Measurements from ENCODE around the gene KRT26. TPM values are rescaled to one million over a fixed set of nuclear protein-coding genes. Genes with fewer than 3 reads are reported as not detected.

KRT26 gene
- polyA plus RNA-seq, 1 donor (not counting 4 experiments of a cell fraction or from before 2014, with no cell fraction given): not detected

- no peak for DNase-seq (ENCODE audit: low read depth, low spot score)
- Histone ChIP-seq H3K9me3 (ENCODE audit: control insufficient read depth, low read depth, low read length) (no peaks in the 10 kb centered on the region), H3K4me3 (ENCODE audit: control insufficient read depth in 2 of 3, extremely low read depth in 1 of 3, insufficient read depth in 2 of 3, low read depth in 1 of 3, low read length in 3 of 3) (no peak overlapping the region), H3K79me2 (ENCODE audit: control insufficient read depth, insufficient read depth, low read length) (no peaks in the 10 kb centered on the region), H2AFZ (ENCODE audit: control insufficient read depth, low read length) (no peak overlapping the region), H4K20me1 (ENCODE audit: control insufficient read depth, extremely low read depth, insufficient read depth, low read length) (no peaks in the 10 kb centered on the region), H3K4me1 (ENCODE audit: control insufficient read depth, extremely low read depth, insufficient read depth, low read length) (no peaks in the 10 kb centered on the region), H3K27me3 (ENCODE audit: control insufficient read depth, extremely low read depth, insufficient read depth, low read length) (peaks cover 12% of the 10 kb centered on the region), H3K27ac (ENCODE audit: control insufficient read depth, insufficient read depth, low read length) (no peak overlapping the region), H3K9me1 (ENCODE audit: control insufficient read depth, extremely low read depth, insufficient read depth, low read length) (no peaks in the 10 kb centered on the region), H3K9ac (ENCODE audit: control insufficient read depth, extremely low read depth, insufficient read depth, low read length) (no peak overlapping the region), H3K36me3 (ENCODE audit: control insufficient read depth in 2 of 2, extremely low read depth in 1 of 2, insufficient read depth in 2 of 2, low read length in 2 of 2) (no peaks in the 10 kb centered on the region), H3K4me2 (ENCODE audit: control insufficient read depth, extremely low read depth, insufficient read depth, low read depth, low read length) (no peak overlapping the region)
- TF ChIP-seq CTCF (optimal IDR thresholded peaks at IDR 0.05 in 1 of 3, IDR thresholded peaks at IDR 0.05 in 1 of 3, conservative IDR thresholded peaks at IDR 0.05 in 1 of 3; ENCODE audit: extremely low read depth in 1 of 3, insufficient read depth in 2 of 3, low read length in 3 of 3) (no peak), EZH2 (IDR thresholded peaks at IDR 0.05; ENCODE audit: low read length) (no peak)
- dilution Hi-C loops (cut with MboI; ENCODE audit: extremely low pct_ligation_motif_present, low sequenced_read_pairs): no loop called here
- no peak for FAIRE-seq
Measured at GRCh38 chr17:40801157-40801556, 29.2 kb upstream of the KRT26 start.

GRCh38 chr17:40800381-40800780, 28.4 kb upstream of the KRT26 start:
- H3K9ac ChIP-seq (ENCODE audit: control insufficient read depth, extremely low read depth, insufficient read depth, low read length): no peak overlapping the region
- peaks cover 19% of the 10 kb centered on the region for H3K27me3 ChIP-seq (ENCODE audit: control insufficient read depth, extremely low read depth, insufficient read depth, low read length)
- no peak overlapping the region for H3K4me3 ChIP-seq (ENCODE audit: control insufficient read depth in 2 of 3, extremely low read depth in 1 of 3, insufficient read depth in 2 of 3, low read depth in 1 of 3, low read length in 3 of 3)
- no peaks in the 10 kb centered on the region for H3K4me1 ChIP-seq (ENCODE audit: control insufficient read depth, extremely low read depth, insufficient read depth, low read length)
- DNase-seq (ENCODE audit: low read depth, low spot score): no peak
- no peaks in the 10 kb centered on the region for H3K9me3 ChIP-seq (ENCODE audit: control insufficient read depth, low read depth, low read length)
- no peak for FAIRE-seq
- H3K36me3 ChIP-seq (ENCODE audit: control insufficient read depth in 2 of 2, extremely low read depth in 1 of 2, insufficient read depth in 2 of 2, low read length in 2 of 2): no peaks in the 10 kb centered on the region
- dilution Hi-C loops (cut with MboI; ENCODE audit: extremely low pct_ligation_motif_present, low sequenced_read_pairs): no loop called here
- H3K9me1 ChIP-seq (ENCODE audit: control insufficient read depth, extremely low read depth, insufficient read depth, low read length): no peaks in the 10 kb centered on the region
- no peak overlapping the region for H3K4me2 ChIP-seq (ENCODE audit: control insufficient read depth, extremely low read depth, insufficient read depth, low read depth, low read length)
- no peaks in the 10 kb centered on the region for H4K20me1 ChIP-seq (ENCODE audit: control insufficient read depth, extremely low read depth, insufficient read depth, low read length)
- H3K79me2 ChIP-seq (ENCODE audit: control insufficient read depth, insufficient read depth, low read length): no peaks in the 10 kb centered on the region
- no peak overlapping the region for H2AFZ ChIP-seq (ENCODE audit: control insufficient read depth, low read length)
- H3K27ac ChIP-seq (ENCODE audit: control insufficient read depth, insufficient read depth, low read length): no peak overlapping the region
- TF ChIP-seq EZH2 (IDR thresholded peaks at IDR 0.05; ENCODE audit: low read length) (no peak), CTCF (optimal IDR thresholded peaks at IDR 0.05 in 1 of 3, IDR thresholded peaks at IDR 0.05 in 1 of 3, conservative IDR thresholded peaks at IDR 0.05 in 1 of 3; ENCODE audit: extremely low read depth in 1 of 3, insufficient read depth in 2 of 3, low read length in 3 of 3) (no peak)

All from keratinocyte (primary cell).